Esophagus squamous epithelium (tissue), 4 donors: Measurements from ENCODE around the gene HLCS.

Source experiments
- POLR2A ChIP-seq, 4 donors: fragments of 450-650 bp; IDR thresholded peaks; one replicate each; pipeline ENCODE4 v1.6.1; 2017; ENCODE audit warnings: antibody characterized with exemption in 4 of 4, mild to moderate bottlenecking in 4 of 4, moderate library complexity in 3 of 4
- TF ChIP-seq, protein P1 (sequence below), 6 experiments: fragments of 450-650 bp in 4 of 6; fragments of 200-600 bp in 2 of 6; sonication (generic) in 2 of 6; IDR thresholded peaks; one replicate each; pipeline ENCODE4 v1.5.1; 2016 to 2019; ENCODE audit warnings: antibody characterized with exemption in 6 of 6, mild to moderate bottlenecking in 4 of 6, moderate library complexity in 4 of 6

DNA sequence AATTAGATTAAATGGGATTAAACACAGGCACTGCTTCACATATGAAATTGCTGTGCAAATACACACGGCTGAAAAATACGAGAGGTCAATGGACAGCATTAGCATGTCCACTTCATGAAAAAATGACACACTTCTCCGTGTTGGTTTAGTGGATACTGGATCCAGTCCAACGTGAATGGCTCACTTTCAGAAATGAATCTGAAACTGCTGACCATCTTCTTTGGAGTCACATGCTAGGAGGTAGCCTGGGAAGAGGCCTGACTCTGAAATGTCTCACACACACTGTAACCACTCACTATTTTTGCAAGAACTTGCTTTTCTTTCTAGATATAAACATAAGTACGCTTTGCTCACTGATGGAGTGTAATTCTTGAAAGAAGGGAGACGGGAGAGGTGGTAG lies 127.3 kb downstream of the HLCS start:
- TF ChIP-seq, protein P1, sequence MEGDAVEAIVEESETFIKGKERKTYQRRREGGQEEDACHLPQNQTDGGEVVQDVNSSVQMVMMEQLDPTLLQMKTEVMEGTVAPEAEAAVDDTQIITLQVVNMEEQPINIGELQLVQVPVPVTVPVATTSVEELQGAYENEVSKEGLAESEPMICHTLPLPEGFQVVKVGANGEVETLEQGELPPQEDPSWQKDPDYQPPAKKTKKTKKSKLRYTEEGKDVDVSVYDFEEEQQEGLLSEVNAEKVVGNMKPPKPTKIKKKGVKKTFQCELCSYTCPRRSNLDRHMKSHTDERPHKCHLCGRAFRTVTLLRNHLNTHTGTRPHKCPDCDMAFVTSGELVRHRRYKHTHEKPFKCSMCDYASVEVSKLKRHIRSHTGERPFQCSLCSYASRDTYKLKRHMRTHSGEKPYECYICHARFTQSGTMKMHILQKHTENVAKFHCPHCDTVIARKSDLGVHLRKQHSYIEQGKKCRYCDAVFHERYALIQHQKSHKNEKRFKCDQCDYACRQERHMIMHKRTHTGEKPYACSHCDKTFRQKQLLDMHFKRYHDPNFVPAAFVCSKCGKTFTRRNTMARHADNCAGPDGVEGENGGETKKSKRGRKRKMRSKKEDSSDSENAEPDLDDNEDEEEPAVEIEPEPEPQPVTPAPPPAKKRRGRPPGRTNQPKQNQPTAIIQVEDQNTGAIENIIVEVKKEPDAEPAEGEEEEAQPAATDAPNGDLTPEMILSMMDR (IDR thresholded peaks at IDR 0.05), result no peak
- no peak for TF ChIP-seq POLR2A (IDR thresholded peaks at IDR 0.05)
